IPS-15b (cell line): ENCODE measurements around the gene DMAP1.

Experiments
- H3K27me3 ChIP-seq: one replicate; pipeline ENCODE4 v1.6.1; 2013; ENCODE audit warnings: low read length; ENCODE audit not compliant: control insufficient read depth, insufficient read depth
- H3K36me3 ChIP-seq: one replicate; pipeline ENCODE4 v1.6.1; 2013; ENCODE audit warnings: low read length; ENCODE audit not compliant: control insufficient read depth, insufficient read depth
- H3K4me1 ChIP-seq: one replicate; pipeline ENCODE4 v1.6.1; 2013; ENCODE audit warnings: mild to moderate bottlenecking, low read length; ENCODE audit not compliant: control insufficient read depth, insufficient read depth
- H3K4me3 ChIP-seq: one replicate; pipeline ENCODE4 v1.5.1; 2013; ENCODE audit warnings: low read depth, low read length
- H3K9ac ChIP-seq: one replicate; pipeline ENCODE4 v1.6.1; 2013; ENCODE audit warnings: low read depth, mild to moderate bottlenecking, low read length
- H3K9me3 ChIP-seq: one replicate; pipeline ENCODE4 v1.6.1; 2013; ENCODE audit warnings: mild to moderate bottlenecking, low read length; ENCODE audit not compliant: control insufficient read depth, insufficient read depth

DMAP1 gene

DNA sequence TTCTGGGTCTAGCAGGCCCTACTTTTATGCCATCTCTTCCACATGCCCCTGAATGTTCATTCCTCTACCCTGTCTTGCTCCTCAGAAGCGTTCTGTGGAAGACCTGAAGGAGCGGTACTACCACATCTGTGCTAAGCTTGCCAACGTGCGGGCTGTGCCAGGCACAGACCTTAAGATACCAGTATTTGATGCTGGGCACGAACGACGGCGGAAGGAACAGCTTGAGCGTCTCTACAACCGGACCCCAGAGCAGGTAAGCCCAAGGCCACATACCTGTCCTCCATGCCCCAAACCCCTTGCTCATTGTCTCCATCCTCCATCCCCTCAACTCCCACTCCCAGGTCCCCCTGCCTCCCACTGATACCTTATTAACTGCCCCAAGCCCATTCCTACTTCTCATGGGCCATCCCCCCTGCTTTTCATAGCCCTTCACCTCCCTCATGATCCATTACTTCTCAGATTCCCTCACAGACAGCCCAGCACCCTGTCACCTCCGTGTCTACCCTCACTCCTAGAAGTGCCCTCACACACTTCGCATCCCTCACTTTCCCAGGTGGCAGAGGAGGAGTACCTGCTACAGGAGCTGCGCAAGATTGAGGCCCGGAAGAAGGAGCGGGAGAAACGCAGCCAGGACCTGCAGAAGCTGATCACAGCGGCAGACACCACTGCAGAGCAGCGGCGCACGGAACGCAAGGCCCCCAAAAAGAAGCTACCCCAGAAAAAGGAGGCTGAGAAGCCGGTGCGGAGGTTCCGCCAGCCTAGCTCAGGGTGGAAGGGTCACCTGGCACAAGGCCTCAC is 5.4 kb downstream of the DMAP1 start:
- Histone ChIP-seq H3K9ac (no peak overlapping the region), H3K27me3 (no peaks in the 10 kb centered on the region), H3K4me1 (peaks cover 2% of the 10 kb centered on the region), H3K9me3 (no peaks in the 10 kb centered on the region), H3K4me3 (no peak overlapping the region), H3K36me3 (peaks cover 50% of the 10 kb centered on the region)

GRCh38 chr1:44219301-44219626 is 6.0 kb downstream of the DMAP1 start:
- Histone ChIP-seq H3K36me3 (peaks cover 50% of the 10 kb centered on the region), H3K4me3 (no peak overlapping the region), H3K9me3 (no peaks in the 10 kb centered on the region), H3K4me1 (no peaks in the 10 kb centered on the region), H3K9ac (no peak overlapping the region), H3K27me3 (no peaks in the 10 kb centered on the region)

DNA sequence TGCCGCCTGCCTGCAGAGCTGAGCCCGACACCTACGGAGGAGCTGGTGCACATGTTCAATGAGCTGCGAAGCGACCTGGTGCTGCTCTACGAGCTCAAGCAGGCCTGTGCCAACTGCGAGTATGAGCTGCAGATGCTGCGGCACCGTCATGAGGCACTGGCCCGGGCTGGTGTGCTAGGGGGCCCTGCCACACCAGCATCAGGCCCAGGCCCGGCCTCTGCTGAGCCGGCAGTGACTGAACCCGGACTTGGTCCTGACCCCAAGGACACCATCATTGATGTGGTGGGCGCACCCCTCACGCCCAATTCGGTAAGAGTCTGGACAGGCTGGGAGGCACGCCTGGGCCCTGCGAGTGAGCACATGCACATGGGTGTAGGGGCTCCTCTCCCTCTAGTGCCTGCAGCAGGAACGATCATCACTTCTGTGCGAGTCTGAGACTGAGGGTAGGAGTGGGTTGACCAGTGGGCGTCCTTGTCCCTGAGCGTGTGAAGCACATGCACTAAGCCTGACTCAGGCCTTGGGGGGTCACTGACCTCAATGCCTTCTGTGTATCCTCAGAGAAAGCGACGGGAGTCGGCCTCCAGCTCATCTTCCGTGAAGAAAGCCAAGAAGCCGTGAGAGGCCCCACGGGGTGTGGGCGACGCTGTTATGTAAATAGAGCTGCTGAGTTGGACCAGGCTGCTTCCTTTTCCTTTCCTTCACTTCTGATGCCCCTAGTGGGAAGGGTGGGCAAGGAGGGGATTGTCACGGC is 6.9 kb downstream of the DMAP1 start:
- Histone ChIP-seq H3K9ac (no peak overlapping the region), H3K4me1 (no peaks in the 10 kb centered on the region), H3K4me3 (no peak overlapping the region), H3K9me3 (no peaks in the 10 kb centered on the region), H3K27me3 (no peaks in the 10 kb centered on the region), H3K36me3 (peaks cover 42% of the 10 kb centered on the region)

- no peak overlapping the region for H3K9ac ChIP-seq
- H3K27me3 ChIP-seq = no peaks in the 10 kb centered on the region
- no peaks in the 10 kb centered on the region for H3K9me3 ChIP-seq
- H3K36me3 ChIP-seq = peaks cover 41% of the 10 kb centered on the region
- H3K4me3 ChIP-seq = no peak overlapping the region
- H3K4me1 ChIP-seq = no peaks in the 10 kb centered on the region
Observed at GRCh38 chr1:44220755-44221154, 7.5 kb downstream of the DMAP1 start.

GRCh38 chr1:44221769-44222168 is 8.5 kb downstream of the DMAP1 start:
- Histone ChIP-seq H3K4me3 (no peak overlapping the region), H3K9ac (no peak overlapping the region), H3K9me3 (peaks cover 6% of the 10 kb centered on the region), H3K36me3 (peaks cover 41% of the 10 kb centered on the region), H3K27me3 (no peaks in the 10 kb centered on the region), H3K4me1 (no peaks in the 10 kb centered on the region)

DNA sequence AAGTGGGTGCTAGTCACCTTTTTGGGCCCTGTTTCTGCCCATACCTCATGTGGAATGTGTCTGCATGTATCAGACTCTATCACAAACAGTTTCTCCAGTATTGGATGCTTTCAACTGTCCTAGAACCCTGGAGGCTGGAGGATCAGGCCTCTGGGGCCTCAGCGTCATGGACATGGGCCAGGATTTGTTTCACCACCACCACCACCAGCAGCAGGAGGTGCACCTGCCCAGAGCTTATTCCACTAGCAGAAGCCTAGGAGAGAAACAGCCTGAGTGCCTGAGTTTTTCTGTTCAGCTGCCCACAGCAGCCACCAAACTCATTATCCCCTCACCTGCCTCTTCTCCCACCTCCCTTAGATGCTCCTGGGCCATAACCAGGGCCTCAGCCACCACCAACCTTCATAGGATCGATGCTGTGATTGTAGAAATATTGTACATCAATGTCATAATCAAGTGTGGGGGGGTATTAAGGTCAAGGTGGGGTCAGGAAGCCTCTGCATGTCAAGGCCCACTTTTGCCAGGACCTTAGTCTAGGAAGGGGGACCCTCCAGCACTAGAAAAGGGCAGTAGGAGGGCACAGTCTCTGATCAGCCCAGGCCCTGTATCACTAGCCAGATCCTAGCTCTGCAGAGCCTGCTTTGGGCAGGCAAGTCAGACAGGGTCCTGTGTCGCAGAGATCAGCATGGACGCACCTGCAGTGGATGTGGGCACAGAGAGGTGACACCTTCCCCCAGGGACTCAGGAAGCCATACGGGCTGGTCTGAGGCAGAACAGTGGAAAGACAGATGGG is 9.3 kb downstream of the DMAP1 start:
- H3K4me3 ChIP-seq = no peak overlapping the region
- no peaks in the 10 kb centered on the region for H3K4me1 ChIP-seq
- no peaks in the 10 kb centered on the region for H3K27me3 ChIP-seq
- no peak overlapping the region for H3K9ac ChIP-seq
- H3K36me3 ChIP-seq = peaks cover 38% of the 10 kb centered on the region
- peaks cover 11% of the 10 kb centered on the region for H3K9me3 ChIP-seq

GRCh38 chr1:44223187-44223610 is 9.9 kb downstream of the DMAP1 start:
- Histone ChIP-seq H3K4me1 (no peaks in the 10 kb centered on the region), H3K4me3 (no peak overlapping the region), H3K27me3 (no peaks in the 10 kb centered on the region), H3K9ac (no peak overlapping the region), H3K9me3 (peaks cover 11% of the 10 kb centered on the region), H3K36me3 (peaks cover 34% of the 10 kb centered on the region)

DNA sequence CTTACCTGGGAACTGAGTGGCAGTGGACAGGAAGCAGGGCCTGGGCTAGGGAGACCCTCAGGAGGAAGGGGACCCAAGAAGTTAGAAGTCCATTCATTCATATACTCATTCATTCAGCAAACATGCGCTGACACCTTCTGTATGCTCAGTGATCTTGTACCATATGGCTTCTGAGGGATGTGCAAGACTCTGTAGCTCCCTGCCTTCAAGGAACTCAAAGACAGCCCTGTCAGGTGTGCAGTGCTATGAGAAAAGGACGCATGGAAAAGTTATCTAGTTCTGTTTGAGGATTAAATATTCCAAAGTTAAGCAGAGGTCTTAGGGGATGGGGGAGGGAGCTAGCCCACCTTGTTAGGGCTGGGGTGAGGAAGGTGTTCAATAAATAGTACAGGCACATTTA is 12.5 kb downstream of the DMAP1 start:
- H3K4me3 ChIP-seq = no peak overlapping the region
- no peak overlapping the region for H3K9ac ChIP-seq
- H3K4me1 ChIP-seq = no peaks in the 10 kb centered on the region
- no peaks in the 10 kb centered on the region for H3K27me3 ChIP-seq
- H3K9me3 ChIP-seq = peaks cover 11% of the 10 kb centered on the region
- H3K36me3 ChIP-seq = peaks cover 8% of the 10 kb centered on the region

- Histone ChIP-seq H3K9ac (no peak overlapping the region), H3K36me3 (no peaks in the 10 kb centered on the region), H3K27me3 (no peaks in the 10 kb centered on the region), H3K4me1 (no peaks in the 10 kb centered on the region), H3K9me3 (peaks cover 11% of the 10 kb centered on the region), H3K4me3 (no peak overlapping the region)
Observed at GRCh38 chr1:44227211-44227610, 13.9 kb downstream of the DMAP1 start.

GRCh38 chr1:44228218-44228617 is 14.9 kb downstream of the DMAP1 start:
- no peaks in the 10 kb centered on the region for H3K4me1 ChIP-seq
- no peak overlapping the region for H3K9ac ChIP-seq
- peaks cover 11% of the 10 kb centered on the region for H3K9me3 ChIP-seq
- no peaks in the 10 kb centered on the region for H3K27me3 ChIP-seq
- no peaks in the 10 kb centered on the region for H3K36me3 ChIP-seq
- H3K4me3 ChIP-seq = no peak overlapping the region

GRCh38 chr1:44229435-44230167 is 16.3 kb downstream of the DMAP1 start:
- H3K9me3 ChIP-seq = peaks cover 11% of the 10 kb centered on the region
- no peaks in the 10 kb centered on the region for H3K27me3 ChIP-seq

More at GRCh38 chr1:44229435-44230167, 16.3 kb downstream of the DMAP1 start:
- H3K4me3 ChIP-seq = no peak overlapping the region
- H3K36me3 ChIP-seq = no peaks in the 10 kb centered on the region
- no peaks in the 10 kb centered on the region for H3K4me1 ChIP-seq
- H3K9ac ChIP-seq = no peak overlapping the region
